ENCODE results near the gene DHRS3. TPM values are rescaled to one million over a fixed set of nuclear protein-coding genes. Genes with fewer than 3 reads are reported as not detected.

DHRS3 gene
- total RNA-seq, 1 donor: 7.3 TPM

DNA sequence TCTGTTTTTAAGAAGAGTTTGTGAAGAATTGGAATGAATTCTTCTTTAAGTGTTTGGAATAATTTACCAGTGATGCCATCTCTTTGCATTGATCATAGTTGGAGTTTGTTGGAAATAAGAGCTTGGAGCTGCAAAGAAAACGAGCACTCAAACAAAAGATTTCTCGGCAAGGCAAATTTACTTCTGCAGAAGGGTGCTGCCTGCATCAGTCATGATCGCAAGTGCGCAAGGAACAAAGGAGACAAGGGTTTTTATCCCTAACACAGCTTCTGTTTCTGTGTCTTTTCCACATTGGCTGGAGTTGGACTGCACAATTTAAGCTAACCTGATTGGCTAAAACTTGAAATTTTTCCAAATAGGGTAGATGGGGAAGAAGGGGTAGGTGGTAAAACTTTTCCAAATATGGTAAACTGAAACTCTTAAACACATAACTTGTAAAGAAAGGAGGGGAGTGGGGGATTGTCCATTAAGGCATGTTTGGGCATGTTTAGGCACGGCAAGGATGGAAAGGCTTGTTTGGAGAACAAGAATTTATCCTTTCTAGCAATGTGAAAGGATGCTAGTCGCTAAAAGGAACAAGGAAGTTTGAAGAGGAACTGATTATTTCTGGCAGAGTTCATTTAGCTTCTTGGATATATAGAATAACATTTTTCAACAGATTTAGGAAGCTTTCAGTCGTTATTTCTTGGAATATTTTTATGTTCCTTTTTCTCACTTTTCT, 22.4 kb upstream of the DHRS3 start:
- no peak for DNase-seq (ENCODE audit: low read depth in 2 of 3, low spot score in 2 of 3)

GRCh38 chr1:12637693-12638092, 19.7 kb upstream of the DHRS3 start:
- no peak for DNase-seq (ENCODE audit: low read depth in 2 of 3, low spot score in 2 of 3)

DNA sequence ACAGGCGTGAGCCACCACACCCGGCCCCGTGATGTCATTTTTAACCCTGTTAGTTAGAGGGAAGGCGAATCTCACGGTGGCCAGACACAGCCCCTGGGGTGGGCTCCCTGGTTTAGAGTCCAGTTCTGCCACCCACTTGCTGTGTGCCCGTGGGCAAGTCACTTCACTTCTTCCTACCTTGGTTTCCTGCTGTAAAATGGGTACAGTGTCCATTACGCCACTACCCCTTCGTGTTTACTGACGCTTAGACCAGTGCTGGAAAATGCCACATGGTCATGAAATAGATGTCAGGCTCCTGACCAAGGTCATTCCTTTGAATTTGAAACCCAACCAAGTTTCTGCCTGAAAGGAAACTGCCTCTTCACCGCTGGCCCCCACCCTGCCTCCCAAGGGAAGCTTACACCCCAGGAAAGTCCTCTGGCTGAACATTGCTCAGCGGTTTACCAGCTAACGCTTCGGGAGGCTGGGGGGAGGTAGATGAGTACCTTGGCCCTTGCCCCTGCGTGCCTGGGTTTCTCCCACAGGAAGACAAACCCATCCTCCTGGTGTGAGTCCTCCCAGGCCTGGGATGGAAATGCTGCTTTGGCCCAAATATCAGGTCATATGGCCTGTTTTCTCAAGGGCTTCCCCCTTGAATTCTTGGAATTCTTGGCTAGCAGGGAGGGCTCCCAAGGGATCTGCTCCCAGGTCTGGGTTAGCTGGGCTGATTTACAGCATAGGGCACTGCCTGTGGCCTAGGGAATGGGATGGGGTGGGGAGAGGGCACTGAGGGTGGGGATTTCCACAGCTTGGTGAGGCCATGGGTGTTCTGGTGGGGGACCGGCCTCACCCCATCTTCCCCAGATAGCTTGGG, 18.3 kb upstream of the DHRS3 start:
- DNase-seq (ENCODE audit: low read depth in 2 of 3, low spot score in 2 of 3): no peak

DNA sequence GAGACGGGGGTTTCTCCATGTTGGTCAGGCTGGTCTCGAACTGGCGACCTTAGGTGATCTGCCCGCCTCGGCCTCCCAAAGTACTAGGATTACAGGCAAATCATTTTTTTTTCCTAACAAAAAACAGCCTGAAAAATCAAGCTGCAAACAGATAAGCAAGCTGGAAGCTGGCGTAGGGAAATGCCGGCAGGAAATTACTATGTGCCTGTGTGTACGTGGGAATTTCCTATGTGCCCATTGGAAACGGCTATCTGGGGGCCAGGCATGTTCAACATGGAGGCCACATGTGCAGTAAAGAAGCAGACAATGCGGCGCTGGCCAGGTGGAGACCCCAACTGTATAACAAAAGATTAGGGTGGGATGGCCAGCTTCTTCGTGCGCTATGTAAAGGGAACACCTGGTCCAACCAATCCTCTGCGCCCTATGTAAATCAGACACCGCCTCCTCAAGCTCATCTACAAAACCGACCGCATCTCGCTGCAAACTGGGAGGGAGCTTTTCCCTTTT, 16.7 kb upstream of the DHRS3 start:
- no peak for DNase-seq (ENCODE audit: low read depth in 2 of 3, low spot score in 2 of 3)

DNA sequence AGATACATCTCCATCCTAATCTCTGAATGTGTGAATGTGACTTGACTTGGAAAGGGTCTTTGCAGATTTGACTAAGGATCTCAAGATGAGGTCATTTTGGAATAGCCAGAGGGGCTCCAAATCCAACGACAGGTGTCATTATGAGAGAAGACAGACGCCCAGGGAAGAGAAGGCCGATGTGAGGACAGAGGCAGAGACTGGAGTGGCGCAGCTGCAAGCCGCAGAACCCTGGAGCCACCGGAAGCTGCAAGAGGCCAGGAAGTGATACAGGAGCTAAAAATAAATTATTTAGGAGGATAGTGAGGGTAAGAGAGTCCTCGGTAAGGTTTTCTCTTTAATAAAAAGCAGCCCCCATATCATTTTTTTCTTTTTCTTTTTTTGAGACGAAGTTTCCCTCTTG, 16.1 kb upstream of the DHRS3 start:
- no peak for DNase-seq (ENCODE audit: low read depth in 2 of 3, low spot score in 2 of 3)

- no peak for DNase-seq (ENCODE audit: low read depth in 2 of 3, low spot score in 2 of 3)
These were observed 13.6 kb upstream of the DHRS3 start for GRCh38 chr1:12631571-12631970.

DNA sequence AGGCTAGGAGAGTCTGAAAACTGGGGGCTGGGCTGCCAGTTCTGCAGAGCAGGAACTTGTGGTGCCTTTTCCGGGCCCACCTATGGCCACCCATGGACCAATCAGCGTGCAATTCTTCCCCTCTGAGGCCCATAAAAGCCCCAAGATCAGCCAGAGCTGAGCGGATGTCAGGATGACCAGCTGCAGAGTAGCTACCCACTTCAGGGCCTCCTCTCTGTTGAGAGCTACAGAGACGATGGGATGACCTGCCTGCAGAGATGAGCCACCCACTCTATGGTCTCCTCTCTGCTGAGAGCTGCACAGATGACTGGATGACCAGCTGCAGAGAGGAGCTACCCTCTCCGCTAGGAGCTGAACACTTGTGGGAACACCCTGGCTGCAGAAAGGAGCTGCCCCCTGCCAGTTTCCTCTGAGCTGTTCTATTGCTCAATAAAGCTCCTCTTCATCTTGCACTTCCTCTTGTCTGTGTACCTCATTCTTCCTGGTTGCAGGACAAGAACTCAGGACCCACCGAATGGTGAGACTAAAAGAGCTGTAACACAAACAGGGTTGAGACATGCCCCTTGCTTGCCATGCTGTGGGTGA, 13.0 kb upstream of the DHRS3 start:
- no peak for DNase-seq (ENCODE audit: low read depth in 2 of 3, low spot score in 2 of 3)

GRCh38 chr1:12629985-12630760, 12.2 kb upstream of the DHRS3 start:
- DNase-seq (ENCODE audit: low read depth in 2 of 3, low spot score in 2 of 3): no peak

- DNase-seq (ENCODE audit: low read depth in 2 of 3, low spot score in 2 of 3): no peak
These were observed 11.5 kb upstream of the DHRS3 start for GRCh38 chr1:12629511-12629956.

DNA sequence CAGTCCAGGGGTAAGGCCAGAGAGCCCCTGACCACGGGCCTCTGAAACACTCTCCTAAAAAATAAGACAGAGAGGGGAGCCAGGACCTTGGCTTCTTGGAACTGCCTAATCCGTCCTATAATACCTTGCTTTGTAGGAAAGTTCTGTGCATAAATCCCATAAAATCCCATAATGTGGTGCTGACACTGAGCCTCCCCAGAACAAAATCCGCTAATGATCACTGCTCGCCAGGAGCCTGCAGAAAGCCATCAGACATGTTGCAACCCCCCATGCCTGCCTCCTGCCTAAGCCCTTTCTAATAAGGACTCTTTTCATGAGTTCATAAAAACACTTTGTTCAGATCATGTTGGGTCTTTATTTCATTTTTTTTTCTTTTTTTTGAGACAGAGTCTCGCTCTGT, 9.3 kb upstream of the DHRS3 start:
- DNase-seq (ENCODE audit: low read depth in 2 of 3, low spot score in 2 of 3): no peak

DNA sequence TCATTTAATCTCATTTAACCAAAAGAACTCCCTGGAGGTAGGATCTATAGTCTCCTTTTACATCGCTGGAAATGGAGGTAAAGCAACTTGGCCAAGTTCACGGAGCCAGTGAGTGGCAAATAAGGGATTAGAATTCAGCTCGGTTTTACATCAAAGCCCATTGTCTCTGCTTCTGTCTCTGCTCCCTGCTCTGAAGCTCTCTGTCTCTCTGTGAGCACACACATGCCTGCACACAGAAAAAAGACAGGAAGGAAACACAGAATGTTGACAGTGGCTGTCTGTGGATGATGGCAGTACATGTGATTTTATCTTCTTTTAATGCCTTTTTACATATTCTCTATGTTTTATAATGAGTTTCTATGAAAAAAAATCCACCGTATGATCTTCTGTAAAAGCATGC, 8.9 kb upstream of the DHRS3 start:
- no peak for DNase-seq (ENCODE audit: low read depth in 2 of 3, low spot score in 2 of 3)

GRCh38 chr1:12625276-12625675, 7.3 kb upstream of the DHRS3 start:
- no peak for DNase-seq (ENCODE audit: low read depth in 2 of 3, low spot score in 2 of 3)

DNA sequence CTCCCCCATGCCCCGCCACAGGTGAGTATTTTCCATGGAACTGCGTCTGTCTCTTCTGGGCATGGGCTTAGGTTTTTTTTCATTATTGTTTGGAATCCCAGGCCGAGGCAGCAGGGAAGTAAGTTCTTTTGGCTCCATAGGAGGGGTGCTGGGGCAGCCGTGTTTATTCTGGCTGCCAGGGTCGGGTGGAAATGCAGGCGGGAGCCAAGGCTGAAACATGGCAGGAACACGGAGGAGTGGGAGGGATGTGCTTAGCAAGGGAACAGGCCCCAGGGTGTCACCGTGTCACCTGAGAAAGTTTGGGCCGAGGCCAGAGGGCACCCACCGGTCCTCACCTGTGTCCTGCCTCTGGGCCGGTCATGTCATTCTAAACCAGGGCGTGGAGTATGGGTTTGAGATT, 4.5 kb upstream of the DHRS3 start:
- DNase-seq (ENCODE audit: low read depth in 2 of 3, low spot score in 2 of 3): no peak

DNA sequence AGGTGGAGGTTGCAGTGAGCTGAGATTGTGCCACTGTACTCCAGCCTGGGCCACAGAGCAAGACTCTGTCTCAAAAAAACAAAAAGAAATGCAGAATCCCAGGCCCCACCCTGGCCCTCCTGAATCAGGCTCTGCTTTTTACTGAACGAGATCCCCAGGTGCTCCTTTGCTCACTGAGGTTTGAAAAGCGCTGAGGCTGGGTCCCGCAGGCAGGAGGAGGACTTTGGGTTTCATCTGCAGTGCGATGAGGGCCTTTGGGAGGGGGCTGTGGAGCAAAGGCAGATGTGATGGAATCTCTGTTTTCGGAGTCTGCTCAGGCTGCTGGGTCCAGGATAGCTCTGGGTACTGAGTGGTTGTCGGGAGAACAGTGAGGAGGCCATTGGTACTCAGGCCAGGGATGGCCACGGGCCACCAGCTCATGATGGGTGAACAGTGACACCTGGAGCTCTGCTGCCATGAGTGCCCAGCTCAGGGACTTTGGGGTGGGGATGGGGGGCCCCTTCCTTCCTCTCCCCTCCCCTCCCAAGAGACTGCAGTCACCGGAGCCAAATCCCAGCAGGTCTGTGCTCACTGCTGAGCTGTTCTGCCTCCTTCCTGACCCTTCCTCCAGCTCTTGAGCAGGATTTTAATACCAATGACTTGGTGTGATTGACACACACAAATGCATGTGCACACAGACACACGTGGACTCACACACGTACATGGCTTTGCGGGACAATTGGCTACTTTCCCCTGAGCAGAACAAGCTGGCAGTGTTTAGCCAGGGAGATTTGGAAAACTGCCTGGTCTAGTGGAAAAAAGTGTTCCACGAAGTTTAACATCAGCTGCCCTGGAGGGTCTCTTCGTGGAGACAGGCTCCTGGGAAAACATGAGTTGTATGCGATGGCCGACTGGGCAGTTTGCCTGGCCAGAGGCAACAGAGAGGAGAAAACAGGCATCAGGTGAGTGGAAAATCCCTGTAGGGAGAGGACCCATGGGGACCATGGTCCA, 3.6 kb upstream of the DHRS3 start:
- DNase-seq (ENCODE audit: low read depth in 2 of 3, low spot score in 2 of 3): no peak

GRCh38 chr1:12620931-12621330, 2.9 kb upstream of the DHRS3 start:
- no peak for DNase-seq (ENCODE audit: low read depth in 2 of 3, low spot score in 2 of 3)

DNA sequence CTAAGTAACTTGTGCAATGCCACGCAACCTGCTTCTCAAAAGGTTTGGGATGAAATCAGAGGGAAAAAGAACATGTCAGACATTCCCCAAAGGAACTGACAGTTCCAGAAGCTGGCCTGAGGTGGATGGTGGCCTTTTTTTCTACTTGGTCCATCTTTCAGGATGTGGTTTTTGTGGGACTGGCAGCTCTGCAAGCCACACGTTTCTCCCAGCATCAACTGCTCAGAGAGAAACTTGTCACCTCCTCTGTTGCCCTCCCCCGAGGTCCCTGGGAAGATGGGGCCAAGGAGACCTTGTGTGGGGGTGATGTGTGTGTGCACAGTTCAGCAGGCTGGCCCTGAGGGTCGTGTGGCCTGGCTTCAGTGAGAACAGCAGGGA, 2.5 kb upstream of the DHRS3 start:
- DNase-seq (ENCODE audit: low read depth in 2 of 3, low spot score in 2 of 3): peak in 1 of 3 donors; percentile 42

DNA sequence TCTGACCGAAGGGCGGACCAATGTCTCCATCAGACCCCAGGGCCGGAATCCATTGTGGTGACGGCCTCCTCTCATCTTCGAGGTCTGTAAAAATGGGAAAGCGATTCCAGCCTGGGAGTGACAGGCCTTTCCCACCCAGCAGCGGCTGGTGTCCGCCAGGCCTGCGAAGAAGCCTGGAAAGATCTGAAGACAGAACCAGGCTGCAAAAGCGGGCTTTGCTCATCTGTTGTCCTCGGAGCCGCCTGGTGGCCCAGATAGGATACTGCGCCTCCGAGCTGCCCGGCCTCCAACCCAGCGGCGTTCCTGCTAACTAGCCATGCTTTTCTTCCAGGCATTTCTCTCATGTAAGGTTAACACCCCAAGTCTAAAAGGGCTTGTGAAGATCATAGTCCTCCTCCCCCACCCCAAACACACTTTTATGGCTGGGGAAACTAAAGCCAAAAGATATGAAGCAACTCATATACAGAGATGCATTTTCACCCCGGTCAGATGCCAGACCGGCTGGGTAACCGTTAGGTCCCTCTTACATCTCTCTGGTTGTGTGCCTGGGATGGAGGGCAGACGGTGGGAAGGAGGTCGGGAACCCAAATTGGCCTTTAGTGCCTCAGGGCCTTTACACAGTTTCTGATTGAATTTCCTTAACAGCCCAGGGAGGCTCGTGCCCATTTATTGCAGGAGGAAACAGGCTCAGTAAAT, 1.9 kb upstream of the DHRS3 start:
- DNase-seq (ENCODE audit: low read depth in 2 of 3, low spot score in 2 of 3): peak; percentile 63 to 77 (median 66)

DNA sequence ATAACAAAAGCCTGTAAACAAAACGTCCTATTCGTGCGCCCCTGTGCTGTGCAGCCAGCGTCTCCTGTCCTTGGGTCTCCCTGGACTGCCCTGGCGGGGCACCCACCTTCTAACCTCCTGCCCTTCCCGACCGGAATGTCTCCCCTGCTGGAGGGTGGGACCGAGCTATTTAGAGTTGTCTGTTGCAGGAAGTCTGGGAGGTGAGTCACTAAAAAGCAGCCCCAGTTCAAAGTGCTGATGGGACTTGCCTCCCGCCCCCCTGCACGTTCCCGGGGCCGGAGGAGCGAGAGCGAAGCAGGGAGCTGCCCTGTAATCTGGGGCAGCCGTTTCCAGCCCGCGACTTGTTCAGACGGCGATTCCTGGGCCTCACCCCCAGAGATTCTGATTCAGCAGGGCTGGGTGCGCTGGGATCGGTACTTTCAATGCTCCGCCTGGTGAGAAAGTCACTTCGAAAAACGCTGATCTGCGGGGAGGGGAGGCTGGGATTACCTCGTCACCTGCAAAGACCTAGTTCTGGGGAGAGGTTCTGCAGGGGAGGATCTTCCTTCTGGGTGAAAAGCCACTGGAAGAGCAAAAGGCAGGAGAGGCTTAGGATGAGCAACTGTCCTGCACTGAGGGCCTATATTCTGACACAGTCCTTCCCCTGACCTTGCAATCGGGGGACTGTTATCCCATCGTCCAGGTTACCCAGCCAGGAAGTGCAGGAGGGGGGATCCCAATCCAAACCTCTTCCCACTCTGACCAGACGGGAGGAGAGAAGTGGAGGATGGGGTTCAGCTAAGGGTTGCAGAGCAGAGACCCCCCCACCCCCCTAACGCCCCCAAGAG, 1.2 kb upstream of the DHRS3 start:
- peak in 2 of 3 donors; percentile 49 to 64 for DNase-seq (ENCODE audit: low read depth in 2 of 3, low spot score in 2 of 3)
